Measurements from ENCODE around the gene LHFPL6. TPM values are rescaled to one million over a fixed set of nuclear protein-coding genes. Genes with fewer than 3 reads are reported as not detected.

LHFPL6 gene
- total RNA-seq, 4 donors from 2014 or later: 1.8 to 14.2 (median 9.0) TPM

DNA sequence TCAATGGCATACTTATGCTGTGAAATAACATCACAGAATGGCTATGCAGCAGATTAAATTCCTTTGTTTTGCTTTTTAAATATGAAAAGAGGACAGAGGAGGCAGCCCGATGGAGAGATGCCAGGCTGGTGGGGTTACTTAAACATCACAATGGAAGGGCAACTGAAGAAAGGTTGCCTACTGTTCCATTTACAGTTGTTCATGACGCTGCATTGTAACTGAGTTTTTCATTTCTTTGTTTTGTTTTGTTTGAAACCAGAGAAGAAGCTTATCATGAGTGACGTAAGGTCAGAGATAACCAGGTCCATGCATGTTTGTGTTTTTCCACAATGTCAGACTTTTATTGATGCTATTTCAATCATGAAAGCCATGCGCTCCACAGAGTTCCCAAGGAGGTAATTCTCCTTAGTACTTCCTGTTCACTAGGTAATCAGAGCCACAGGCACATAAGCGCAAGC lies 273.8 kb downstream of the LHFPL6 start:
- DNase-seq: no peak

DNA sequence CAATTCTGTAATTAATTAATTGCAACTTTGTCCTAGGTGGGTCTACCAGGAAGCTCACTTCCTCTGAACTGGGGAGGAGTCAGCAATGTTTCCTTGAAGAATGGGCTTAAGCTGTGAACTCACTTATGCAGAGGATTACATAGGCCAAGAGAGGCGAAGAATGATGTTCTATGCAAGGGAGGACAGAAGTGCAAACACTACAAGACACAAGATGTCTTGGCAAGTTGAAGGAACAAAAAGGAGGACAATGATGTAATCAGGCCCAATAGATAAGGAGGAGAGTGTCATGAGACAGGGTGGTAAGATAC lies 275.9 kb downstream of the LHFPL6 start:
- no peaks in the 10 kb centered on the region for H3K9me3 ChIP-seq
- no peaks in the 10 kb centered on the region for H3K36me3 ChIP-seq
- no peak overlapping the region for H3K4me3 ChIP-seq
- no peak for DNase-seq
- H3K27ac ChIP-seq: no peak overlapping the region
- TF ChIP-seq POLR2A (IDR thresholded peaks at IDR 0.05): no peak
- TF ChIP-seq, protein P1, sequence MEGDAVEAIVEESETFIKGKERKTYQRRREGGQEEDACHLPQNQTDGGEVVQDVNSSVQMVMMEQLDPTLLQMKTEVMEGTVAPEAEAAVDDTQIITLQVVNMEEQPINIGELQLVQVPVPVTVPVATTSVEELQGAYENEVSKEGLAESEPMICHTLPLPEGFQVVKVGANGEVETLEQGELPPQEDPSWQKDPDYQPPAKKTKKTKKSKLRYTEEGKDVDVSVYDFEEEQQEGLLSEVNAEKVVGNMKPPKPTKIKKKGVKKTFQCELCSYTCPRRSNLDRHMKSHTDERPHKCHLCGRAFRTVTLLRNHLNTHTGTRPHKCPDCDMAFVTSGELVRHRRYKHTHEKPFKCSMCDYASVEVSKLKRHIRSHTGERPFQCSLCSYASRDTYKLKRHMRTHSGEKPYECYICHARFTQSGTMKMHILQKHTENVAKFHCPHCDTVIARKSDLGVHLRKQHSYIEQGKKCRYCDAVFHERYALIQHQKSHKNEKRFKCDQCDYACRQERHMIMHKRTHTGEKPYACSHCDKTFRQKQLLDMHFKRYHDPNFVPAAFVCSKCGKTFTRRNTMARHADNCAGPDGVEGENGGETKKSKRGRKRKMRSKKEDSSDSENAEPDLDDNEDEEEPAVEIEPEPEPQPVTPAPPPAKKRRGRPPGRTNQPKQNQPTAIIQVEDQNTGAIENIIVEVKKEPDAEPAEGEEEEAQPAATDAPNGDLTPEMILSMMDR (IDR thresholded peaks at IDR 0.05): no peak
- no peaks in the 10 kb centered on the region for H3K27me3 ChIP-seq
- H3K4me1 ChIP-seq: no peaks in the 10 kb centered on the region

More for the DNA sequence above, 273.8 kb downstream of the LHFPL6 start:
- H3K4me1 ChIP-seq: no peaks in the 10 kb centered on the region
- H3K27me3 ChIP-seq: no peaks in the 10 kb centered on the region
- H3K4me3 ChIP-seq: no peak overlapping the region
- no peak overlapping the region for H3K27ac ChIP-seq
- no peaks in the 10 kb centered on the region for H3K36me3 ChIP-seq
- no peaks in the 10 kb centered on the region for H3K9me3 ChIP-seq
- TF ChIP-seq POLR2A (IDR thresholded peaks at IDR 0.05): no peak
- TF ChIP-seq, protein P1 (IDR thresholded peaks at IDR 0.05): no peak

DNA sequence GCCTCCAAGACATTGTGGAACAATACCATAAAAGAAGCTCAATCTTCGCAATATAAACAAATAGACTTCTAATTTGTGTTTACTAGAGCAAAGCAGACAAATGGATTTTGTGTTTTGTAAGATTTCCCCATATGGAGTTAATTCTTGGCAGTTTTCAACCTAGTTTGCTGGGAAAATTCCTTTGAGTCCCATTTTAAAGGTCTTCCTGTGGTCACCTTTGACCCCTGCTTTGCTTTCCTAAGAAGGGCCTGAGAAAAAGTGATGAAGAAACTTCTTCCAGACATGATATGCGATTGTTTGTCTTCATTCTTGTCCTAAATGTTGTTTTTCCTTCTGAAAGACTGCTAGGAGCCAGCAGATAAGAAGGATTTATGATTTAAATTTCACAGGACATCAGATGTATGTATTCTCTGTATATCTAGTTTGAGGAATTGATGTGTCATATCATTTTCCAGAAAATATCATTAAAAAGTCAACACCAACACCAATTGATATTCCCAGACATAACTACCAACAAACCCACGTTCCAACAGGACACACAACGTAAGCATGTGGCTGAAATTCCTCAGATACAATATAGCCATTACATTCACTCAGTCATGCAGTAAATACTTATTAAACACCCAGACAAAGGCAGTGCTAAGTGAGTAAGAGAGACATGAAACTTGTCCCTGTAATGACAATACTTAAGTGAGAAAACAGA lies 276.4 kb downstream of the LHFPL6 start:
- H3K4me3 ChIP-seq: no peak overlapping the region
- no peaks in the 10 kb centered on the region for H3K9me3 ChIP-seq
- H3K36me3 ChIP-seq: no peaks in the 10 kb centered on the region
- no peak overlapping the region for H3K27ac ChIP-seq
- no peaks in the 10 kb centered on the region for H3K4me1 ChIP-seq
- TF ChIP-seq, protein P1 (IDR thresholded peaks at IDR 0.05): no peak
- TF ChIP-seq POLR2A (IDR thresholded peaks at IDR 0.05): no peak
- H3K27me3 ChIP-seq: no peaks in the 10 kb centered on the region
- DNase-seq: no peak

DNA sequence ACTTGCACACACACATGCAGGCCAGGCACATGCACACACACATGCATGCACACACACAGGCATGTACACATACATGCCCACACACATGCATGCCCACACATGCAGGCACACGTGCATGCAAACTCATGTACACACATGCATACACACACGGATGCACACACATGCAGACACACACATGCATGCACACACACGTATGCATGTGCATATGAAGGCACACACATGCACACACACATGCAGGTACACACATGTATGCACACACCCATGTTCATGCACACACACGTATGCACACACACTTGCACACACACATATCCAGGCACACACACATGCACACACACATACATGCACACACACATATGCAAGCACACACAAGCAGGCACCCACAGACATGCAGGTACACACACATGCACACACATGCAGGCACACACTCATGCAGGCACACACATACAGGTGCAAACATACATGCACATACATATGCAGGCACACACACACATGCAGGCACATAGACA lies 278.1 kb downstream of the LHFPL6 start:
- H3K27me3 ChIP-seq: no peaks in the 10 kb centered on the region
- TF ChIP-seq, protein P1 (IDR thresholded peaks at IDR 0.05): no peak
- TF ChIP-seq POLR2A (IDR thresholded peaks at IDR 0.05): no peak
- no peak overlapping the region for H3K4me3 ChIP-seq
- no peak for DNase-seq
- H3K9me3 ChIP-seq: no peaks in the 10 kb centered on the region
- no peaks in the 10 kb centered on the region for H3K4me1 ChIP-seq
- H3K27ac ChIP-seq: no peak overlapping the region
- H3K36me3 ChIP-seq: no peaks in the 10 kb centered on the region

DNA sequence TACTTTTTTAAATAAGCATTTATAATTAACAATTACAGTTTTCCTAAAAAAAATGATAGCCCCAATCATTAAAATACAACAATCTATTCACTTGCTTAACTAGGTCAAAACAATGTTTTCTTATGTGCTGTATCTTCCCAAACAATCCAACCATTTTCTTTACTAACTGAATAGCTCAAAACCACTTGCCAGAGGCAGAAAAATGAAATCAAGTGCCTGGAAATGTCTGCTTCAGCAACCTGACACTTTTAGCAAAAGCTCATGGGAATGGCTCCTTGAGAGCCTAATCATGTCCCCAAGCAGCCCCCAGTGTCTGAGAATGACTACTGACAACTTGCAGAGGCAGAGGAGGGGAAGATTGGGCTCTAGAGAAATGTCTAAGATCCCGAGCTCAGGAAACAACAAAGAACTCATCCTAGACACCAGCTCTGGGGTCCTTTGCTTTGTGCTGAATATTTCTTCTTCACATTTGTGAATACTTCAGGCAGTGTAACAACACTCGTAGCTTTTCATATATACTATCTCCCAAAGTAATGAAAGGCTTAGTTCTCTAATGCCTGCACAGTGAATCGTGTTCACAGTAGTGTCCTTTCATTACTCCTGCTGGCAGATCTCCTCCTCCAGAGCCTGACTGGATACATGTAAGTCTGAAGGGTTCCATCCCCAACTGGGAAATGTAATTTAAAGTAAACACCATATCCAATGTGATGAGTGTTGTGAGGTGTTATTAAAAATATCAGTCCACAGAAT lies 280.0 kb downstream of the LHFPL6 start:
- H3K36me3 ChIP-seq: no peaks in the 10 kb centered on the region
- H3K4me3 ChIP-seq: no peak overlapping the region
- H3K27me3 ChIP-seq: no peaks in the 10 kb centered on the region
- no peaks in the 10 kb centered on the region for H3K4me1 ChIP-seq
- H3K9me3 ChIP-seq: no peaks in the 10 kb centered on the region
- DNase-seq: no peak
- H3K27ac ChIP-seq: no peak overlapping the region
- TF ChIP-seq, protein P1 (IDR thresholded peaks at IDR 0.05): no peak
- no peak for TF ChIP-seq POLR2A (IDR thresholded peaks at IDR 0.05)

Data from Peyer's patch (tissue), 4 donors.